Effector CD4-positive, alpha-beta T cell (primary cell): Measurements from ENCODE around the gene MVB12B.
"Not testable (repeated sequence)": the region's sequence is repeated elsewhere in the genome, so short reads cannot be mapped to it uniquely, and the experiment has no call there.

Source experiments
- DNase-seq: peaks from one replicate; pipeline ENCODE4 v3.0.0-alpha.2; 2020

MVB12B gene

GRCh38 chr9:126549246-126550006 lies 222.8 kb downstream of the MVB12B start:
- DNase-seq = no peak

- DNase-seq = no peak
These were observed 224.3 kb downstream of the MVB12B start for GRCh38 chr9:126550891-126551351.

DNA sequence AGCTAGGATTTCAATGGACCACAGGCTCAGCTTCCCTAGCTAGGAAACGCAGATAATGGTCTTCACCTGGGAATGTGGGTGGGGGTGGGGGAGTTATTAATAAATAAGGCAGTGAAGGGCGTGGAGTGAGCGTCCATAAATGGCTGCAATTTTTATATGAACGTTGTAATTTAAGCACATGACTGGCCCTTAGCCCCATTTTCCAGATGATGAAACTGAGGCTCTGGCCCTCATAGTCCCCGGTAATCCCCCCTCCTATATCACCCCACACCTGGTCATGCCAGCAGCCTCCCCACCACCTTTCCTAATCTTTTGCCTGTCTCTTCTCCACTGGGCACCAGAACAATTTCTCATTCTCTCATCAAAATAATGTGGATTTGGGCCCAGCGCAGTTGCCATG lies 225.2 kb downstream of the MVB12B start:
- DNase-seq = no peak

GRCh38 chr9:126554292-126554691 lies 227.7 kb downstream of the MVB12B start:
- DNase-seq = no peak

- not testable (repeated sequence) for DNase-seq
These were observed 228.8 kb downstream of the MVB12B start for GRCh38 chr9:126555421-126555820.
